GM21825 (cell line): ENCODE data around the gene FAM120B.
A peak's percentile ranks its signal among the peaks of the same experiment; 100 is the strongest.

ENCODE experiments used
- ATAC-seq: cut with Tn5 transposase; IDR thresholded peaks from one replicate; pipeline ENCODE4 v1.9.1; 2021; ENCODE audit warnings: mild to moderate bottlenecking, moderate library complexity; ENCODE audit not compliant: unreplicated experiment

The FAM120B gene

GRCh38 chr6:170270984-170271593 is 35.5 kb upstream of the FAM120B start:
- no peak for ATAC-seq

- ATAC-seq: peak; percentile 89
Measured at GRCh38 chr6:170271771-170272314, 34.7 kb upstream of the FAM120B start.

- ATAC-seq: no peak
Measured at GRCh38 chr6:170272341-170273065, 34.1 kb upstream of the FAM120B start.

- no peak for ATAC-seq
Measured at GRCh38 chr6:170273191-170273590, 33.4 kb upstream of the FAM120B start.

- ATAC-seq: no peak
Measured at GRCh38 chr6:170273681-170274080, 32.9 kb upstream of the FAM120B start.

- no peak for ATAC-seq
Measured at GRCh38 chr6:170274713-170275560, 31.6 kb upstream of the FAM120B start.

- no peak for ATAC-seq
Measured at GRCh38 chr6:170276369-170277057, 30.0 kb upstream of the FAM120B start.

GRCh38 chr6:170277893-170278742 is 28.4 kb upstream of the FAM120B start:
- no peak for ATAC-seq

GRCh38 chr6:170278743-170279094 is 27.8 kb upstream of the FAM120B start:
- ATAC-seq: no peak

GRCh38 chr6:170279426-170279825 is 27.1 kb upstream of the FAM120B start:
- no peak for ATAC-seq

GRCh38 chr6:170279977-170280688 is 26.4 kb upstream of the FAM120B start:
- ATAC-seq: peak; percentile 43

- ATAC-seq: no peak
Measured at GRCh38 chr6:170280689-170281045, 25.9 kb upstream of the FAM120B start.

GRCh38 chr6:170281331-170282292 is 24.9 kb upstream of the FAM120B start:
- ATAC-seq: no peak

GRCh38 chr6:170282512-170283158 is 23.9 kb upstream of the FAM120B start:
- ATAC-seq: no peak

- no peak for ATAC-seq
Measured at GRCh38 chr6:170283212-170284081, 23.1 kb upstream of the FAM120B start.

GRCh38 chr6:170284126-170284773 is 22.3 kb upstream of the FAM120B start:
- no peak for ATAC-seq
